GM12878 (cell line): ENCODE measurements around the gene SLC13A3.

Source experiments
- CTCF ChIP-seq, 3 experiments: IDR thresholded peaks in 2 of 3; conservative IDR thresholded peaks in 1 of 3; 2 replicates each; pipeline ENCODE4 v1.5.1; 2011; ENCODE audit warnings: low read depth in 3 of 3, low read length in 3 of 3, mild to moderate bottlenecking in 3 of 3, control low read depth in 2 of 3, moderate library complexity in 2 of 3, inconsistent platforms in 1 of 3, mixed read lengths in 1 of 3; ENCODE audit not compliant: control insufficient read depth in 2 of 3, insufficient read depth in 1 of 3; ENCODE audit errors: extremely low read depth in 1 of 3
- POLR2AphosphoS5 ChIP-seq: IDR thresholded peaks from 2 replicates; pipeline ENCODE4 v1.6.1; 2011; ENCODE audit warnings: mild to moderate bottlenecking, low read length, inconsistent platforms
- USF2 ChIP-seq: IDR thresholded peaks from 2 replicates; pipeline ENCODE4 v1.6.1; 2011; ENCODE audit warnings: low read depth, low read length, improper control_type of control experiment, borderline replicate concordance

- no peak for TF ChIP-seq CTCF (IDR thresholded peaks at IDR 0.05 in 2 of 3, conservative IDR thresholded peaks at IDR 0.05 in 1 of 3; ENCODE audit: control insufficient read depth in 2 of 3, extremely low read depth in 1 of 3, insufficient read depth in 1 of 3, low read depth in 3 of 3, low read length in 3 of 3)
- no peak for TF ChIP-seq POLR2AphosphoS5
- TF ChIP-seq USF2 = no peak
These were observed 23.2 kb upstream of the SLC13A3 start for GRCh38 chr20:46674253-46675083.
